ENCODE results near the gene PRM2. TPM values are rescaled to one million over a fixed set of nuclear protein-coding genes. Genes with fewer than 3 reads are reported as not detected.

Gene PRM2
- total and polyA plus RNA-seq, 2 donors (not counting 1 experiment from before 2014, with no cell fraction given): not detected

DNA sequence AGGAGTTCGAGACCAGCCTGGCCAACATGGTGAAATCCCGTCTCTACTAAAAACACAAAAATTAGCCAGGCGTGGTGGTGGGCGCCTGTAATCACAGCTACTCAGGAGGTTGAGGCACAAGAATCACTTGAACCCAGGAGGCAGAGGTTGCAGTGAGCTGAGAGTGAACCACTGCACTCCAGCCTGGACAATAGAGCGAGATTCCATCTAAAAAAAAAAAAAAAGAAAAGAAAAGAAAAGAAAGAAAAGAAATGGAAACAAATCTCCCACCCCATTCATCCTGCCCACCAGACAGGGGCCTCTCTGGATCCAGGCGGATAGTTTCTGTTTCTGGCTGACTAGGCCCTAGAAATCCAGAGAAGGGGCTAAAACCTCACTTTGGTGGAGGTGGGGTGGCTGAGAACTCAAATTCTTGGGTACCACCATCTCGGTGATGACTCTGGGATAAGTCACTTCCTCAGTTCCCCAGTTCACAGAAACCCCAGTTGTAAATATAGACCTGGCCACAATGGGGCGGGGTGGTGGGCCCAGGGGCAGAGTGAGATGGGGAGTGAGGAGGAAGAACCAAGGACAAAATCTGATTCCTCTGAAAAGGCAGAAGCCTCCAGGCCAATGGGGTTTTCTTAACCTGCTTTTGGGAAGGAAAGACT lies 42.4 kb downstream of the PRM2 start:
- no peaks in the 10 kb centered on the region for H3K9me3 ChIP-seq (ENCODE audit: control insufficient read depth, insufficient read depth, low read depth, low read length)
- no peak overlapping the region for H3K27ac ChIP-seq (ENCODE audit: insufficient read depth, low read length)
- no peak overlapping the region for H3K4me2 ChIP-seq (ENCODE audit: extremely low read depth, insufficient read depth, low read length)
- no peaks in the 10 kb centered on the region for H3K27me3 ChIP-seq (ENCODE audit: control insufficient read depth, insufficient read depth, low read length)
- no peaks in the 10 kb centered on the region for H3K79me2 ChIP-seq (ENCODE audit: control insufficient read depth, insufficient read depth, low read length)
- peaks cover 2% of the 10 kb centered on the region for H3K4me1 ChIP-seq (ENCODE audit: control insufficient read depth, extremely low read depth, insufficient read depth, low read length)
- no peak overlapping the region for H2AFZ ChIP-seq (ENCODE audit: low read length)
- DNase-seq (ENCODE audit: low read depth in 2 of 2): no peak
- no peaks in the 10 kb centered on the region for H3K36me3 ChIP-seq (ENCODE audit: control insufficient read depth, insufficient read depth, low read length)
- TF ChIP-seq, protein P1, sequence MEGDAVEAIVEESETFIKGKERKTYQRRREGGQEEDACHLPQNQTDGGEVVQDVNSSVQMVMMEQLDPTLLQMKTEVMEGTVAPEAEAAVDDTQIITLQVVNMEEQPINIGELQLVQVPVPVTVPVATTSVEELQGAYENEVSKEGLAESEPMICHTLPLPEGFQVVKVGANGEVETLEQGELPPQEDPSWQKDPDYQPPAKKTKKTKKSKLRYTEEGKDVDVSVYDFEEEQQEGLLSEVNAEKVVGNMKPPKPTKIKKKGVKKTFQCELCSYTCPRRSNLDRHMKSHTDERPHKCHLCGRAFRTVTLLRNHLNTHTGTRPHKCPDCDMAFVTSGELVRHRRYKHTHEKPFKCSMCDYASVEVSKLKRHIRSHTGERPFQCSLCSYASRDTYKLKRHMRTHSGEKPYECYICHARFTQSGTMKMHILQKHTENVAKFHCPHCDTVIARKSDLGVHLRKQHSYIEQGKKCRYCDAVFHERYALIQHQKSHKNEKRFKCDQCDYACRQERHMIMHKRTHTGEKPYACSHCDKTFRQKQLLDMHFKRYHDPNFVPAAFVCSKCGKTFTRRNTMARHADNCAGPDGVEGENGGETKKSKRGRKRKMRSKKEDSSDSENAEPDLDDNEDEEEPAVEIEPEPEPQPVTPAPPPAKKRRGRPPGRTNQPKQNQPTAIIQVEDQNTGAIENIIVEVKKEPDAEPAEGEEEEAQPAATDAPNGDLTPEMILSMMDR (conservative IDR thresholded peaks at IDR 0.05 in 1 of 2, IDR thresholded peaks at IDR 0.05 in 1 of 2; ENCODE audit: low read depth in 1 of 2, low read length in 2 of 2): no peak
- TF ChIP-seq EZH2 (IDR thresholded peaks at IDR 0.05; ENCODE audit: low read length, missing control alignments): no peak
- no peak overlapping the region for H3K9ac ChIP-seq (ENCODE audit: insufficient read depth, low read length)
- no peak overlapping the region for H3K4me3 ChIP-seq (replicated peaks in 1 of 4; ENCODE audit: control extremely low read depth in 1 of 4, insufficient read depth in 1 of 4, low read depth in 3 of 4, low read length in 4 of 4)
- no peaks in the 10 kb centered on the region for H4K20me1 ChIP-seq (ENCODE audit: control insufficient read depth, extremely low read depth, insufficient read depth, low read length)

DNA sequence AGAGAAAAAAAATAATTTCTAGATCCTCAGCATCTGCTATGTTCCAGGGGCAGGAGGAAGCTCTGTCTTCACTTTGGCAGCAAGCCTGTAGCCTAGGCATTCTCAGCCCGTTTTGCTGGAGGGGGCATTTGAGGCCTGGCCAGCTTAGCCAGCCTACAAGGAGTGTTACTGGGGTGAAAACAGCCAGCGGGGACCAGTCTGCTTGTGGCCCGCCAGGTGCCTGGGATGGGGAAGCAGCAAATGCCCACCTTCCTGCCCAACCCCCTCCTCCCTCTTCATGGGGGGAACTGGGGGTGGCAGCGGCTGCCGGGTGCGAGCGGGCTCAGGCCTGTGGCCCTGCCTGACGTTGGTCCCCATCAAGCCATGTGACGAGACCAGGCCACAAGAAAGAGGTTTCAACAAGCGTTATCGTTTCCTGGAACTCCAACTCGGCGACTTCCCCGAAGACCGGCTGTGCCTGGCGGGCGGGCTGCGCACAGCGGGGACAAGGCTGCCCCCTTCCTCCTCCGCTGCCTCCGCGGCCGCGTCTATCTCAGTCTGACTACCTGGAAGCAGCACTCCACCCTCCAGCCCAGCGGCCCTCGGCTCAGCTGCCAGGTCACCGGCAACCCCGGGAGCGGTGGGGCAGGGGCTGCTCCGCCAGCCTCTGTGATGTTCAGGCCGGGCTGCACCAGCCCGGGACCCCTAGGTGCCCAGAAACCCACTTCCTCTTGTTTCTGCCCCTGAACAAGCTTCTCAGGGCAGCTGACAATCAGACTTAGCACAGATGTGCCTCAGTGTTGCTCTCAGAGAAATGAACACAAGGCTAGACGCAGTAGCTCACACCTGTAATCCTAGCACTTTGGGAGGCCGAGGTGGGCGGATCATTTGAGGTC lies 43.2 kb downstream of the PRM2 start:
- no peak overlapping the region for H3K9ac ChIP-seq (ENCODE audit: insufficient read depth, low read length)
- no peaks in the 10 kb centered on the region for H3K27me3 ChIP-seq (ENCODE audit: control insufficient read depth, insufficient read depth, low read length)
- no peak overlapping the region for H3K4me3 ChIP-seq (replicated peaks in 1 of 4; ENCODE audit: control extremely low read depth in 1 of 4, insufficient read depth in 1 of 4, low read depth in 3 of 4, low read length in 4 of 4)
- H4K20me1 ChIP-seq (ENCODE audit: control insufficient read depth, extremely low read depth, insufficient read depth, low read length): no peaks in the 10 kb centered on the region
- H3K4me1 ChIP-seq (ENCODE audit: control insufficient read depth, extremely low read depth, insufficient read depth, low read length): peaks cover 2% of the 10 kb centered on the region
- H3K9me3 ChIP-seq (ENCODE audit: control insufficient read depth, insufficient read depth, low read depth, low read length): no peaks in the 10 kb centered on the region
- no peaks in the 10 kb centered on the region for H3K36me3 ChIP-seq (ENCODE audit: control insufficient read depth, insufficient read depth, low read length)
- H2AFZ ChIP-seq (ENCODE audit: low read length): no peak overlapping the region
- H3K4me2 ChIP-seq (ENCODE audit: extremely low read depth, insufficient read depth, low read length): no peak overlapping the region
- H3K27ac ChIP-seq (ENCODE audit: insufficient read depth, low read length): no peak overlapping the region
- TF ChIP-seq EZH2 (IDR thresholded peaks at IDR 0.05; ENCODE audit: low read length, missing control alignments): no peak
- H3K79me2 ChIP-seq (ENCODE audit: control insufficient read depth, insufficient read depth, low read length): no peaks in the 10 kb centered on the region
- no peak for DNase-seq (ENCODE audit: low read depth in 2 of 2)

DNA sequence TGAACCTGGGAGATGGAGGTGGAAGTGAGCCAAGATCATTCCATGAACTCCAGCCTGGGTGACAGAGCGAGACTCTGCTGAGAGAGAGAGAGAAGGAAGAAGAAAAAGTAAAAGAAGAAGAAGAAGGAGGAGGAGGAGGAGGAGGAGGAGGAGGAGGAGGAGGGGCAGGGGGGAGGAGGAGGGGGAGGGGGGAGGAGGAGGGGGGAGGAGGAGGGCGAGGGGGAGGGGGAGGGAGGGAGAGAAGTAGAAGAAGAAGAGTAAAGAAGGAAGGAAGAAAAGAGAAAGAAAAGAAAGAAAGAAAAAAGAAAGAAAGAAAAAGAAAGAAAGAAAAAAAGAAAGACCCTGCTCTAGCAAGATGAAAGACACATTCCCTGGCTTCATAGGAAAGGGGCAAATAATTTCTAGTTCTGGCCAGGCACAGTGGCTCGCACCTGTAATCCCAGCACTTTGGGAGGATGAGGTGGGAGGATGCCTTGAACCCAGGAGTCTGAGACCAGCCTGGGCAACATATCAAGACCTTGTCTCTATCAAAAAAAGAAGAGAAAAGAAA lies 43.9 kb downstream of the PRM2 start:
- Histone ChIP-seq H3K4me2 (ENCODE audit: extremely low read depth, insufficient read depth, low read length) (no peak overlapping the region), H2AFZ (ENCODE audit: low read length) (no peak overlapping the region), H3K27ac (ENCODE audit: insufficient read depth, low read length) (no peak overlapping the region), H3K4me1 (ENCODE audit: control insufficient read depth, extremely low read depth, insufficient read depth, low read length) (peaks cover 2% of the 10 kb centered on the region), H3K9ac (ENCODE audit: insufficient read depth, low read length) (no peak overlapping the region), H3K4me3 (replicated peaks in 1 of 4; ENCODE audit: control extremely low read depth in 1 of 4, insufficient read depth in 1 of 4, low read depth in 3 of 4, low read length in 4 of 4) (no peak overlapping the region), H3K27me3 (ENCODE audit: control insufficient read depth, insufficient read depth, low read length) (no peaks in the 10 kb centered on the region), H4K20me1 (ENCODE audit: control insufficient read depth, extremely low read depth, insufficient read depth, low read length) (no peaks in the 10 kb centered on the region), H3K79me2 (ENCODE audit: control insufficient read depth, insufficient read depth, low read length) (no peaks in the 10 kb centered on the region), H3K36me3 (ENCODE audit: control insufficient read depth, insufficient read depth, low read length) (no peaks in the 10 kb centered on the region), H3K9me3 (ENCODE audit: control insufficient read depth, insufficient read depth, low read depth, low read length) (no peaks in the 10 kb centered on the region)
- DNase-seq (ENCODE audit: low read depth in 2 of 2): no peak
- TF ChIP-seq EZH2 (IDR thresholded peaks at IDR 0.05; ENCODE audit: low read length, missing control alignments): no peak
- TF ChIP-seq, protein P1 (conservative IDR thresholded peaks at IDR 0.05 in 1 of 2, IDR thresholded peaks at IDR 0.05 in 1 of 2; ENCODE audit: low read depth in 1 of 2, low read length in 2 of 2): no peak

All from fibroblast of lung (primary cell).